HCT116 (cell line): ENCODE measurements around the gene CDH13. TPM values are rescaled to one million over a fixed set of nuclear protein-coding genes. Genes with fewer than 3 reads are reported as not detected.
A peak's percentile ranks its signal among the peaks of the same experiment; 100 is the strongest.

Experiments
- ATAC-seq: fragments of 200-7000 bp; cut with Tn5 transposase; 2 replicates; pipeline ENCODE4 v1.9.1; 2020; ENCODE audit warnings: mild to moderate bottlenecking, moderate library complexity
- BruUV-seq: library from RNA; stranded (reverse); fragments of 400-500 nt; replicated peaks from 2 replicates; lab custom pipeline; 2021; lab: Mats Ljungman, UMichigan
- CTCF ChIA-PET: fragments of 300-600 bp; sonication (Branson Sonifier 250); formaldehyde crosslinking; loops from one replicate; lab custom pipeline; 2021; ENCODE audit warnings: antibody characterized with exemption; lab: Charles Lee
- POLR2A ChIA-PET: fragments of 300-600, 350-600 bp; sonication (Branson Sonifier 250); formaldehyde crosslinking; loops from one replicate; lab custom pipeline; 2021; ENCODE audit warnings: antibody characterized with exemption; lab: Charles Lee
- RAD21 ChIA-PET, 2 experiments: fragments of 300-600 bp; sonication (Branson Sonifier 250); formaldehyde crosslinking; loops; one replicate each; lab custom pipeline; 2023; ENCODE audit warnings: low total read pairs in 2 of 2; ENCODE audit not compliant: uncharacterized antibody in 2 of 2, unreplicated experiment in 2 of 2, low non-redundant PET in 1 of 2; lab: Charles Lee
- DNase-seq: peaks from one replicate; pipeline ENCODE4 v3.0.0-alpha.2; 2010; ENCODE audit warnings: low read depth, low spot score
- H2AFZ ChIP-seq: fragments of 200-600 bp; shearing (Covaris generic), sonication (generic); 2 replicates; pipeline ENCODE4 v1.6.1; 2017; ENCODE audit warnings: low read depth, mixed run types, mixed read lengths, antibody characterized with exemption, low read length; ENCODE audit not compliant: poor library complexity, severe bottlenecking
- H3K27ac ChIP-seq: 2 replicates; pipeline ENCODE4 v1.5.1; 2012; ENCODE audit warnings: low read depth, low read length
- H3K27me3 ChIP-seq: fragments of 200-600 bp; sonication (generic); 2 replicates; pipeline ENCODE4 v1.6.1; 2016; ENCODE audit warnings: mixed run types, low read length, mixed read lengths; ENCODE audit not compliant: insufficient read depth
- H3K36me3 ChIP-seq, 2 experiments: fragments of 200-500 bp in 1 of 2; fragments of 200-600 bp in 1 of 2; sonication (Bioruptor generic) in 1 of 2; sonication (generic) in 1 of 2; 2 replicates each; pipeline versions ENCODE4 v1.5.1 to v1.6.1; 2014 to 2016; ENCODE audit warnings: low read length in 2 of 2, inconsistent platforms in 1 of 2, mixed read lengths in 1 of 2, mixed run types in 1 of 2; ENCODE audit not compliant: insufficient read depth in 2 of 2, control insufficient read depth in 1 of 2
- H3K4me1 ChIP-seq, 2 experiments: fragments of 200-600 bp in 1 of 2; sonication (generic) in 1 of 2; 2 replicates each; pipeline versions ENCODE4 v1.5.1 to v1.6.1; 2012 to 2017; ENCODE audit warnings: low read length in 2 of 2, inconsistent platforms in 1 of 2, mild to moderate bottlenecking in 1 of 2, mixed read lengths in 1 of 2, mixed run types in 1 of 2, moderate library complexity in 1 of 2; ENCODE audit not compliant: insufficient read depth in 2 of 2, control insufficient read depth in 1 of 2
- H3K4me2 ChIP-seq: fragments of 200-600 bp; sonication (generic); 2 replicates; pipeline ENCODE4 v1.6.1; 2017; ENCODE audit warnings: mixed run types, low read length, mixed read lengths
- H3K4me3 ChIP-seq, 2 experiments: fragments of 200-600 bp in 1 of 2; sonication (generic) in 1 of 2; replicated peaks in 1 of 2; 2 replicates each; pipeline ENCODE4 v1.5.1; 2011 to 2016; ENCODE audit warnings: low read length in 2 of 2, control low read depth in 1 of 2, low read depth in 1 of 2, mild to moderate bottlenecking in 1 of 2, mixed read lengths in 1 of 2, mixed run types in 1 of 2
- H3K79me2 ChIP-seq: fragments of 200-600 bp; sonication (generic); 2 replicates; pipeline ENCODE4 v1.6.1; 2017; ENCODE audit warnings: mild to moderate bottlenecking, mixed run types, low read length, moderate library complexity, mixed read lengths; ENCODE audit not compliant: insufficient read depth
- H3K9ac ChIP-seq: fragments of 200-600 bp; sonication (generic); 2 replicates; pipeline ENCODE4 v1.6.1; 2016; ENCODE audit warnings: low read length, mixed read lengths
- H3K9me2 ChIP-seq: fragments of 200-600 bp; sonication (generic), shearing (Covaris generic); 2 replicates; pipeline ENCODE4 v1.6.1; 2017; ENCODE audit warnings: mixed run types, mild to moderate bottlenecking, moderate library complexity; ENCODE audit not compliant: insufficient read depth
- H3K9me3 ChIP-seq, 2 experiments: fragments of 200-500 bp in 1 of 2; fragments of 200-600 bp in 1 of 2; sonication (Bioruptor generic) in 1 of 2; sonication (generic) in 1 of 2; 2 replicates each; pipeline ENCODE4 v1.6.1; 2014 to 2017; ENCODE audit warnings: low read length in 2 of 2, mixed read lengths in 2 of 2, inconsistent platforms in 1 of 2, low read depth in 1 of 2, mild to moderate bottlenecking in 1 of 2, mixed run types in 1 of 2, moderate library complexity in 1 of 2; ENCODE audit not compliant: control insufficient read depth in 1 of 2, insufficient read depth in 1 of 2
- H4K20me1 ChIP-seq: fragments of 200-600 bp; sonication (generic), shearing (Covaris generic); 2 replicates; pipeline ENCODE4 v1.6.1; 2017; ENCODE audit warnings: mixed run types, mild to moderate bottlenecking, moderate library complexity; ENCODE audit not compliant: insufficient read depth
- CBX3 ChIP-seq: IDR thresholded peaks from 2 replicates; pipeline ENCODE4 v1.6.1; 2012; ENCODE audit warnings: low read depth
- CEBPB ChIP-seq: IDR thresholded peaks from 2 replicates; pipeline ENCODE4 v1.6.1; 2012; ENCODE audit warnings: low read depth
- ELF1 ChIP-seq: IDR thresholded peaks from 2 replicates; pipeline ENCODE4 v1.6.1; 2012; ENCODE audit warnings: low read depth, borderline replicate concordance
- EZH2 ChIP-seq: fragments of 200-600 bp; sonication (generic); IDR thresholded peaks from 2 replicates; pipeline ENCODE4 v1.6.1; 2017; ENCODE audit warnings: antibody characterized with exemption, mixed run types
- FOSL1 ChIP-seq: IDR thresholded peaks from 2 replicates; pipeline ENCODE4 v1.6.1; 2012; ENCODE audit warnings: low read depth
- JUND ChIP-seq: IDR thresholded peaks from 2 replicates; pipeline ENCODE4 v1.6.1; 2012
- RAD21 ChIP-seq: IDR thresholded peaks from 2 replicates; pipeline ENCODE4 v1.6.1; 2012; ENCODE audit warnings: low read depth, mild to moderate bottlenecking
- SIN3A ChIP-seq: IDR thresholded peaks from 2 replicates; pipeline ENCODE4 v1.6.1; 2012; ENCODE audit warnings: low read depth
- SP1 ChIP-seq: IDR thresholded peaks from 2 replicates; pipeline ENCODE4 v1.6.1; 2012; ENCODE audit warnings: low read depth
- TCF7L2 ChIP-seq: IDR thresholded peaks from 2 replicates; pipeline ENCODE4 v1.7.0; 2011; ENCODE audit warnings: borderline replicate concordance, inconsistent platforms; ENCODE audit not compliant: insufficient read depth, insufficient read length; ENCODE audit errors: extremely low read depth
- YY1 ChIP-seq: IDR thresholded peaks from 2 replicates; pipeline ENCODE4 v1.6.1; 2011; ENCODE audit warnings: low read length, low read depth, moderate library complexity, mild to moderate bottlenecking; ENCODE audit not compliant: insufficient replicate concordance; ENCODE audit errors: extremely low read depth
- ZFX ChIP-seq: fragments of 450-650 bp; IDR thresholded peaks from 2 replicates; pipeline ENCODE4 v1.6.1; 2017
- ZNF274 ChIP-seq: fragments of 200-500 bp; sonication (Bioruptor generic); IDR thresholded peaks from 2 replicates; pipeline ENCODE4 v1.6.1; 2014; ENCODE audit warnings: mild to moderate bottlenecking, low read depth, low read length, inconsistent platforms
- intact Hi-C: fragments of 100-400 bp; cut with micrococcal nuclease; formaldehyde crosslinking; loops from 2 replicates; pipeline ENCODE4 v1.10.0; 2022
- total RNA-seq: library from RNA; stranded (reverse); gene quantifications from one replicate; pipeline ENCODE4 v1.2.1, GENCODE V29; 2021; ENCODE audit not compliant: unreplicated experiment
- TF ChIP-seq, protein P1 (sequence below), 3 experiments: fragments of 200-600 bp in 1 of 3; sonication (generic) in 1 of 3; IDR thresholded peaks in 2 of 3; conservative IDR thresholded peaks in 1 of 3; 2 replicates each; pipeline ENCODE4 v1.5.1; 2012 to 2017; ENCODE audit warnings: low read depth in 2 of 3, low read length in 2 of 3, antibody characterized with exemption in 1 of 3, borderline replicate concordance in 1 of 3, control low read depth in 1 of 3, mild to moderate bottlenecking in 1 of 3, mixed read lengths in 1 of 3, mixed run types in 1 of 3, moderate library complexity in 1 of 3; ENCODE audit not compliant: insufficient read depth in 1 of 3
- TF ChIP-seq, protein P2 (sequence below): IDR thresholded peaks from 2 replicates; pipeline ENCODE4 v1.6.1; 2012; ENCODE audit warnings: low read depth
- TF ChIP-seq, protein P3 (sequence below): IDR thresholded peaks from 2 replicates; pipeline ENCODE4 v1.6.1; 2012
- TF ChIP-seq, protein P4 (sequence below): IDR thresholded peaks from 2 replicates; pipeline ENCODE4 v1.6.1; 2012

The CDH13 gene
- total RNA-seq, 1 experiment from 2014 or later, result not detected

DNA sequence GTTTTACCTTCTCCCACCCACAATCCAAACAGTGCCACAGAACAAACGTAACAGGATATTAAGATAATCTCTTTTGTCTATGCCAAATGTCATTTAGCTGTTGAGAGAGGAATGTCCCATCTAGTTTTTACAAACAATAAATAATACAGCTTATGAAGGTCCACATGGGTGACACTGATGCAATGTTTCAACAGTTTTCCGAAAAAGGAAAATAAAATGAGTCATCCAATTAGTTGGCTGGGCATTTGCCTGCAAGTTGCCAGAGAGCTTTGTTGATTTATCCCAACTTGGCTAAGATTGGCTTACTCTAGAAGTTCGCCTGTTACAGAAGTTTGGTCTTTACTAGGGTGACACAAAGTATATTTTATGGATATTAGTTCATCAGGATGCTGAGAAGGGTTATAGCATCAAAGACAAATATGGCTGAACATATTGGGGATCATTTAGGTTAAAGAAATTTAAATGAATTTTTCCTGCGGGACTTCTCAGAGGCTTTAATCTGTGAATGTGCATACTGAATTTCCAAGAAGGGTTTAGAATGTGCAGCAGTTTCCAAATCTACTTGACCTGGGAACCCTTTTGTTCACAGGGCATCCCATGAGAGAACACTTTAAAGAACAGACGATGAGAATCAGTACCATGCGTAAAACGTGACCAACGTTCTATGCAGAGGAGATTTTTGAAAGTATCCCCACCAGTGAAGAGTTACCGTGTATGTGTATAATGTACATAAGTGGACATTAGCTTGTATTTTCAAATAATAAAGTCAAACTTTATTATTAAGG is 73.1 kb downstream of the CDH13 start (continued):
- TF ChIP-seq ELF1 (no peak), CEBPB (peak; percentile 49), YY1 (no peak)

DNA sequence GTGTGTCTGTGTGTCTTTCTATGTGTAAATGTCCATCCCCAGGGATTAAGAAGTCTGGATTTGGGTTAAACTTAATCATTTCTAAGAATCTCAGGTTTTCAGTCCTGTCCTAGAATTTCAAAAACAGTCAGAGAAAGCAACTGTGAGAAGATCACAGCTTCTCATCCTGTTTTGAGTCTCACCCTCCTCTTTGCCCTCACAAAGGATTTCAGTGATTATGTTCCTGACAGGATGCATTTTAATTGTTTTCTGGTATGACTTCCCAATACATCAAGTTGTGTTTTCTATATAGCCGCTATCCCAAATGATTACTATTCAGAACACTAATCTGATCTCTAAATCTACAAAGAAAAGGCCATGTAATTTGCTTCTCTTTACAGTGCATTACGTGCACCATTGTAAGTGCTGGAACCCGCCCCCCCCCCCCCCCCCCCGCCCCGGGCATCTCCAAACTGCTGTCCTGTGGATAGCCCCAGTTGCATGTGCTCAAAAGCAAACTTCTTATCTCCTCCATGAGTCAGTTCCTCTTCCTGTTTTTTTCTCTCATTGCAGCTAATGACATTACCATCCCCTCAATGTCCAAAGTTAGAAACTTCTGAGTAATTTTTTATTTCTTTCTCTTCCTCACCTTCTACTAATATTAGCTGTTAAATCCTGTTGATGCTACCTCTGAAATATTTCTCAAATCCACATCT is 73.9 kb downstream of the CDH13 start:
- intact Hi-C loops, result no loop called here
- H3K9ac ChIP-seq, result no peak overlapping the region
- DNase-seq (no peak), ATAC-seq (no peak)
- CTCF ChIA-PET, result no interaction called here
- POLR2A ChIA-PET, result interaction anchor here (0.8 kb wide), 1 partner anchor 22 kb away, joined by 3 read pairs; no protein-coding TSS in a partner anchor
- no peaks in the 10 kb centered on the region for H3K4me1 ChIP-seq
- H4K20me1 ChIP-seq, result no peaks in the 10 kb centered on the region
- no peaks in the 10 kb centered on the region for H3K36me3 ChIP-seq
- RAD21 ChIA-PET, result no interaction called here
- no peak overlapping the region for H3K27ac ChIP-seq
- no peak overlapping the region for H3K4me2 ChIP-seq
- H3K9me2 ChIP-seq, result no peaks in the 10 kb centered on the region
- H3K79me2 ChIP-seq, result no peaks in the 10 kb centered on the region
- no peaks in the 10 kb centered on the region for H3K9me3 ChIP-seq
- H2AFZ ChIP-seq, result no peak overlapping the region
- H3K4me3 ChIP-seq, result no peak overlapping the region
- H3K27me3 ChIP-seq, result peaks cover 40% of the 10 kb centered on the region
- no TSS peak for BruUV-seq
- TF ChIP-seq TCF7L2 (no peak), ZFX (no peak), RAD21 (no peak), CBX3 (no peak), EZH2 (no peak), JUND (no peak), YY1 (no peak), FOSL1 (no peak), SIN3A (no peak), ZNF274 (no peak), SP1 (no peak), CEBPB (no peak)
- TF ChIP-seq, protein P1, sequence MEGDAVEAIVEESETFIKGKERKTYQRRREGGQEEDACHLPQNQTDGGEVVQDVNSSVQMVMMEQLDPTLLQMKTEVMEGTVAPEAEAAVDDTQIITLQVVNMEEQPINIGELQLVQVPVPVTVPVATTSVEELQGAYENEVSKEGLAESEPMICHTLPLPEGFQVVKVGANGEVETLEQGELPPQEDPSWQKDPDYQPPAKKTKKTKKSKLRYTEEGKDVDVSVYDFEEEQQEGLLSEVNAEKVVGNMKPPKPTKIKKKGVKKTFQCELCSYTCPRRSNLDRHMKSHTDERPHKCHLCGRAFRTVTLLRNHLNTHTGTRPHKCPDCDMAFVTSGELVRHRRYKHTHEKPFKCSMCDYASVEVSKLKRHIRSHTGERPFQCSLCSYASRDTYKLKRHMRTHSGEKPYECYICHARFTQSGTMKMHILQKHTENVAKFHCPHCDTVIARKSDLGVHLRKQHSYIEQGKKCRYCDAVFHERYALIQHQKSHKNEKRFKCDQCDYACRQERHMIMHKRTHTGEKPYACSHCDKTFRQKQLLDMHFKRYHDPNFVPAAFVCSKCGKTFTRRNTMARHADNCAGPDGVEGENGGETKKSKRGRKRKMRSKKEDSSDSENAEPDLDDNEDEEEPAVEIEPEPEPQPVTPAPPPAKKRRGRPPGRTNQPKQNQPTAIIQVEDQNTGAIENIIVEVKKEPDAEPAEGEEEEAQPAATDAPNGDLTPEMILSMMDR (IDR thresholded peaks at IDR 0.05 in 2 of 3, conservative IDR thresholded peaks at IDR 0.05 in 1 of 3; ENCODE audit: borderline replicate concordance in 1 of 3, insufficient read depth in 1 of 3, low read depth in 2 of 3, low read length in 2 of 3), result no peak
- TF ChIP-seq, protein P2, sequence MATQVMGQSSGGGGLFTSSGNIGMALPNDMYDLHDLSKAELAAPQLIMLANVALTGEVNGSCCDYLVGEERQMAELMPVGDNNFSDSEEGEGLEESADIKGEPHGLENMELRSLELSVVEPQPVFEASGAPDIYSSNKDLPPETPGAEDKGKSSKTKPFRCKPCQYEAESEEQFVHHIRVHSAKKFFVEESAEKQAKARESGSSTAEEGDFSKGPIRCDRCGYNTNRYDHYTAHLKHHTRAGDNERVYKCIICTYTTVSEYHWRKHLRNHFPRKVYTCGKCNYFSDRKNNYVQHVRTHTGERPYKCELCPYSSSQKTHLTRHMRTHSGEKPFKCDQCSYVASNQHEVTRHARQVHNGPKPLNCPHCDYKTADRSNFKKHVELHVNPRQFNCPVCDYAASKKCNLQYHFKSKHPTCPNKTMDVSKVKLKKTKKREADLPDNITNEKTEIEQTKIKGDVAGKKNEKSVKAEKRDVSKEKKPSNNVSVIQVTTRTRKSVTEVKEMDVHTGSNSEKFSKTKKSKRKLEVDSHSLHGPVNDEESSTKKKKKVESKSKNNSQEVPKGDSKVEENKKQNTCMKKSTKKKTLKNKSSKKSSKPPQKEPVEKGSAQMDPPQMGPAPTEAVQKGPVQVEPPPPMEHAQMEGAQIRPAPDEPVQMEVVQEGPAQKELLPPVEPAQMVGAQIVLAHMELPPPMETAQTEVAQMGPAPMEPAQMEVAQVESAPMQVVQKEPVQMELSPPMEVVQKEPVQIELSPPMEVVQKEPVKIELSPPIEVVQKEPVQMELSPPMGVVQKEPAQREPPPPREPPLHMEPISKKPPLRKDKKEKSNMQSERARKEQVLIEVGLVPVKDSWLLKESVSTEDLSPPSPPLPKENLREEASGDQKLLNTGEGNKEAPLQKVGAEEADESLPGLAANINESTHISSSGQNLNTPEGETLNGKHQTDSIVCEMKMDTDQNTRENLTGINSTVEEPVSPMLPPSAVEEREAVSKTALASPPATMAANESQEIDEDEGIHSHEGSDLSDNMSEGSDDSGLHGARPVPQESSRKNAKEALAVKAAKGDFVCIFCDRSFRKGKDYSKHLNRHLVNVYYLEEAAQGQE, result no peak
- TF ChIP-seq, protein P3, sequence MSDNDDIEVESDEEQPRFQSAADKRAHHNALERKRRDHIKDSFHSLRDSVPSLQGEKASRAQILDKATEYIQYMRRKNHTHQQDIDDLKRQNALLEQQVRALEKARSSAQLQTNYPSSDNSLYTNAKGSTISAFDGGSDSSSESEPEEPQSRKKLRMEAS, result no peak
- TF ChIP-seq, protein P4, sequence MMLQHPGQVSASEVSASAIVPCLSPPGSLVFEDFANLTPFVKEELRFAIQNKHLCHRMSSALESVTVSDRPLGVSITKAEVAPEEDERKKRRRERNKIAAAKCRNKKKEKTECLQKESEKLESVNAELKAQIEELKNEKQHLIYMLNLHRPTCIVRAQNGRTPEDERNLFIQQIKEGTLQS, result no peak
